ENCODE data around the gene UFC1.
A peak's percentile ranks its signal among the peaks of the same experiment; 100 is the strongest.

UFC1 gene

GRCh38 chr1:161192476-161193465, 39.0 kb downstream of the UFC1 start:
- DNase-seq (ENCODE audit: low read depth), result peak; percentile 49

DNA sequence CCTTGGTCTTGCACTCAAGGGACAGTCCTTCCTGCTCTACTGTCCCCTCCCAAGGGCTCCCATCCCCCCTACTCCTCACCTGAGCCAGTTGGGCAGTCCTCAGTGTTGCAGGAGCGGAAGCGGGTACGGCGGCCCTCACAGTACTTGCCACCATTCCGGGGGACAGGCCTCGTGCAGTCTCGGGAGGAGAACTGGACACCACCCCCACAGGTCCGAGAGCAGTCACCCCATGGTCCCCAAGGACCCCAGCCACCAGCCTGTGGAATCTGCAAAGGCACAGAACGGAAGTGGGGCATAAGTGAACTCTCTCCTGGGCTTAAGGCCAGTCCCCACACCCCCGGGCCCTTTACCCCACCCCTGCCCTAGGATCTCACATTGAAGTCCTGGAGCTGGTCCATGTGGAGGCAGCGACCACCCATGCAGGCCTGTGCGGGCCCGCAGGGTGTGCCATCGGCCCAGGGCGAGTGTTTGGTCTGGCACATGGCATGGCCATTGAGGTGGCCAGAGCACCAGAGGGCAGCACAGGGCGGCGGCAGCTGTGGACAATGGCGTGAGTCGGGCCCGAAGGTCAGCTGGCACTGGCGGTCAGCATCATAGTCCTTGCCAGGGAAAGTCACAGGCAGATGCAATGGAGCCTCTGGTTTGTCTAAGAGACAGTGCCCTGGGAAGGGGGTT, 39.9 kb downstream of the UFC1 start:
- DNase-seq (ENCODE audit: low read depth), result no peak

DNA sequence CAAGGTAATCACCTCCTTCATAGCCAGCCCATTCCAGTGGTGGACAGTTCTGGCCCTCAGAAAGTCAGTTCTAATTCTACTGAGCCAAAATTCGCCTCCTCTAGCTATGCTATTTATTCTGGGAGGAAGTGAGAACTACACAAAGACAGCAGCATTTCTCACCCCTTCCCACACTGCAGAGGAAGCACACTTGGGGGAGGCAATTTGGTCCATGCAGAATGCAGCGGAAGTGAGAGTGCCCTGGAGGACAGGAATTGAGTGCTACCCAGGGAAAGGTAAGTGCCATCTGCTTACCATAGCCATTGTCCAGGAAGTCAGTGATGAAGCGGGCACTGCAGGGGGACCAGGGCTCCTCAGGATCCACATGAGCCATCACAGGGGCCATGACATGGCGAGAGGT, 41.4 kb downstream of the UFC1 start:
- no peak for DNase-seq (ENCODE audit: low read depth)

- no peak for DNase-seq (ENCODE audit: low read depth)
These were observed 42.3 kb downstream of the UFC1 start for GRCh38 chr1:161196111-161196510.

DNA sequence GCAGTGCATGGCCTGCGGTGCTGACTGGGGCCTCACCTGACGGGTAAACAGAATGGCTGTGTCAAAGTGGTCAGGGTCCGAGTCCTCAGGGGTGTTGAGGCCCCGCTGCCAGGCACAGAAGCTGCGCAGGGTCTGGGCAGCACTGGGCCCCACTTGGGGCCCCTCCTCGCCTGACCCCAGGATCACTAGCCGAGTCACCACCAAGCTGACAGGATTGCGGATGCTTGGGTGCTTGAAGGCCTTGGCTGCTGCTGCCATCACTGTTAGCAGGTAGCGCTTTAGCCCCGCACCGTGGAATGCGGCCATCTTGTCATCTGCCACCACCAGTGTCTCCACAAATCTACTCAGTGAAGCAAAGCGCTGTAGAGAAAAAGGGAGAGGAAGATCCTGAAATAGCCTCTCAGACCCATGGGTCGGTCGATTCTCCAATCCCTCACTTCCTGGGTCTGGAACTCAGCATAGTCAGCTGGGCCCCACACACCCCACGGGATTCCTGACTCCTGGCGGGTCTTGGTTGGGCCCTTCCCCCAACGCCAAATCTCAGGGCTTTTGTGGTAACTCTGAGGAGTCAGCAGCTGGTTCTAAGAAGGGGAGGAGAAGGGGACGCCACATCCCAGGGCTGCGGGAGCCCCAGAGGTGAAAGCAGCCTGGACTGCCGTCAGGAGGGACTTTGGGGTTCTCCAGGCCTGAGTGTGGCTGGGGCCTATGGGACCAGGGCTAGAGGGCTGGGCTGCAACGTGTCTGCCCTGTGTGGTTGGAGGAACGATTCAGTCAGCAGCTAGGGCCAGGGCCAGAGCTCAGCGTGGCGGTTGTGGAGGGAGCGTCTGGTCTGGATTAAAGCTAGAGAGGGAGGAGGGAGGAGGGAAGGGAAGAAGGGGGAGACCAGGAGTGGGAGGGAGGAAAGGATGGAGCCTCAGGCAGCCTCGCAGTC, 43.0 kb downstream of the UFC1 start:
- DNase-seq (ENCODE audit: low read depth), result no peak

DNA sequence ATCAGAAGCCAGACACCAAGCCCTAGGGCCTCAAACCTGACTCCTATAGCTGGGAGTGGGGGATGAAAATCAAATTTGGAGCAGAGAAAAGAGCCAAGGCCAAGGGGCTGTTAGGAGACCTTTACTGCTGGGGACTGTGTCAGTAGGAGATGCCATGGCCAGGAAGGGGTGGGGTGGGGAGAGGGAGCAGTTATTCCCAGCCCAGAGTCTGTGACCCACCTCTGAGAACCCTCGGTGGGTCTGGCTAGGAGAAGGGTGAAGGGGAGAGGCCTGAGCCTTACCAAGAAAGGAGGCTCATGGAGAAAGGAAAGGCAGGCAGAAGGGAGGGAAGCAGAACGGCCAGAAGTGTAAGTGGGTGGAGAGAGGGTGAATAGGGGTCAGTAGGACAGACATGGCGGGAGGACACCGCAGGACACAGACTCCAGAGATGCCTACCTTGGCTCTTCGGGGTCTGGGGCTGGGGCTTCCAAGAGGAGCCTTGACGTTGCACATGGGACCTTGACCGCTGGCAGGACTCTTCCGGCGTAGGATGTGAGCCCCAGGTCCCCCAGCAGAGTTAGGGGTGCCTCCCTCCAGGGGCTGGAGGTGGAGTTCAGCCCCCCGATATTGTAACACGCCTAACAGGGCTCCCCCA, 43.9 kb downstream of the UFC1 start:
- DNase-seq (ENCODE audit: low read depth), result no peak

- DNase-seq (ENCODE audit: low read depth), result no peak
These were observed 44.6 kb downstream of the UFC1 start for GRCh38 chr1:161198194-161198896.

GRCh38 chr1:161198897-161199431, 45.2 kb downstream of the UFC1 start, which contains the start of gene ADAMTS4:
TSS of gene ADAMTS4 (minus strand) at chr1:161199054. CDS start at chr1:161198627, 427 bp downstream.
- no peak for DNase-seq (ENCODE audit: low read depth)

DNA sequence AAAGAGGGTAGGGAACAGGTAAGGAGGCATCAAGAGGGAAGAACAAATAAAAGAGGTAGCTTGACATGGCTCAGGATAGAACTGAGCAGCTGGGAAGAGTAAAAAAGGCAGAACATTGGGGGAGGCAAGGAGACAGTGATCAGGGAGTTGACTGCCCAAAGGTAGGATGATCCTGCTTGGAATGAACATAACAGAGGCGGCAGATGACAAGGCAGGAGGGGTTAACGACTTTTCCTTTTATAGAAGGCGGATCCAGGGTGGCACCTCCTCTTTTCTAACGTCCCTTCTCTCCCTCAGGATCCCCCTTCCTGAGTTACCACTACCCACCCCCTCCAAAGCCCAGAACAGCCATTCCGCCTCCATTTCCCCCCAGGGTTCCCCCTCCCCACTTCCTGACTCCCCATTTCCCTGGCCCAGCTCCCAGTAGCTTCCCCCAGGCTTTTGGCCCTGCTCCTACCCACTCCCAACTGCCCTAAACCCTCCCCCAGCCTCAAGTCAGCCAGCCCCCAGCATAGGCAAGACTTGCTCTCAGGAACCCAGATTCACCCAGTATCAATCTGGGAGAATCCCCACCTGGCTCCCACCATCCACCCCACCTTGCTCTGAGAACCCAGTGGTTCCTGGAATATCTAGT, 45.8 kb downstream of the UFC1 start:
- no peak for DNase-seq (ENCODE audit: low read depth)

GRCh38 chr1:161200421-161200991, 46.7 kb downstream of the UFC1 start:
- no peak for DNase-seq (ENCODE audit: low read depth)

- DNase-seq (ENCODE audit: low read depth), result no peak
These were observed 47.4 kb downstream of the UFC1 start for GRCh38 chr1:161200992-161201835.

- peak; percentile 95 for DNase-seq (ENCODE audit: low read depth)
These were observed 48.3 kb downstream of the UFC1 start, which contains the start of gene NDUFS2 for GRCh38 chr1:161201836-161202712. TSS of gene NDUFS2 (plus strand) at chr1:161202367. CDS start at chr1:161202386, 19 bp downstream.

GRCh38 chr1:161206411-161207140, 52.8 kb downstream of the UFC1 start:
- DNase-seq (ENCODE audit: low read depth), result no peak

GRCh38 chr1:161207173-161207572, 53.4 kb downstream of the UFC1 start:
- DNase-seq (ENCODE audit: low read depth), result no peak
